HG03103 (cell line): ENCODE measurements around the gene JADE2.
A peak's percentile ranks its signal among the peaks of the same experiment; 100 is the strongest.

ENCODE experiments used
- ATAC-seq: cut with Tn5 transposase; IDR thresholded peaks from one replicate; pipeline ENCODE4 v1.9.1; 2021; ENCODE audit warnings: low read depth; ENCODE audit not compliant: unreplicated experiment

Gene JADE2

DNA sequence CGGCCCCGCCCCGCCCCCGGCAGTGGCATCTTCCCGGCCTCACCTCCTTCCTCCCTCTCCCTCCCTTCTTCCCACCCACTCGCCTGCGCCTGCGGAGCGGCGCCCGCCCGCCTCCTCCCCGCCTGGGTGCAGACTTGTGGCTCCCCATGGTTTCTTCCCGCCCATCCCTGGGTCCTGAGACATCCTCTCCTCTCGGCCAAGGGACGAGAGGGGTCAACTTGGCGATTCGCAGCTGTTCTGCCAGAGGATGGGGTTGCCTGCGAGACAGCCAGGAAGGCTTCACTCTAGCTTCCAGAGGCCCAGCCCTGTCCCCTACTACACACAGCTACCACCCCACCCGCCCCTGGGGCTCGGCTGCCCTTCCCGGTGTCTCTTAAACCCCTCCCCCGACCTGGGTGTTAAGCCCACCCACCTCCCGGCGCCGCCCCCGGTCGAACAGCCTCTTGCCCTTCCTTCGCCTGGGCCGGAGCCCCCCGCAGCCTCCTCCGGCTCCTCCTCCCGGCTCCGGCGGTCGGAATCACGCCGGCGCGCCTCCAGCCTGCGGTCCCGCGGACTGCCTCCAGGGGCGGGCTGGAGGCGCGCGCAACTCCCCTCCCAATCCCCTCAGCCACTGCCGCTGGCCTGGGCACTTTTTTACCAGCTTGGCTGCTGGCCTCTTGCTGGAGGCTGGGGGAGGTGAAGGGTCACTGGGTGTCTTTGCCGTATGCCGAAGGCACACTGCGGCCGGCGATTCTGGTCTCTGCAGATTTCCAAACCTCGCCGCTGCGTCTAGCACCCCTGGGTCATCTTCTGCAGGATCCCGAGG lies 1.9 kb downstream of the JADE2 start:
- ATAC-seq, result peak; percentile 43

DNA sequence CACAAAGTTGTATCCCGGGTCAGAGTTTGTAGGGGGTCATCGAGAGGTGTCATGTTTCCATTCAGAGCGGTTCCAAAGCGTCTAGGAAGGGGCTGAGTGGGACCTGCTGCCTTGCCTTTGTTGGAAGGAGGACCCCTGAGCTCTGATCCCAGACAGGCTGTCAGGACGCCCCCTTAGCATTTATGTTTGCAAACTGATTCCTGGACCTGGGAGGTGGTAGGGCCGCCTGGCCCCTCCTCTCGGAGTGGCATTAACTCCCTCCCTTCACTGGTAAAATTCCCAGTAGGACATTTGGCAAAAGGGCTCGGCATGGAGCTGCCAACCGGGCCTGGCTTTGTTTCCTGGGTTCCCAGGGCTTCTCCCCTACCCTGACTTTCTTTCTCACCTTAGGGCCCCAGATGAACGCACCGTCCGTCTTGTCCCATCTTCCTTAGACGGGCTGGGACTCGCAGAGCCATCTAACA lies 2.5 kb downstream of the JADE2 start:
- ATAC-seq, result no peak

DNA sequence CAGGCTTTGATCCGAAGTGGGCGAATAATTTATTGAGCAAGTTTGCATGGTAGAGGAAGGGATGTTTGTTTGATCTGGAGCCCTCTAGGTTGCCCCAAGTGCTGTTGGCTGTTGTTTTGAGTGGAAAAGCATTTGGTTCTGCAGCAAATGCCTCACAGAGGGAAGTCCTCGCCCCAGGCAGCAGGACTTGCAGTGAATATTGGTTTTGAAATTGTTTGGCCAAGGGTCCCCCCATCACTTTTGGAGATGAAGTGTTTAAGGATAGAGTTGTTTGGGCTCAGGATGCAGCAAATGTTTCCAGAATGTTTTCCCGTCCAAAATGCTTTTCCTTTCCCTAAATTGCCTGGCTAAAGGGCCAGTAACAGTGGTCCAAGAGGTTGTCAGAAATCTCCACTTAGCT lies 3.1 kb downstream of the JADE2 start:
- ATAC-seq, result no peak

DNA sequence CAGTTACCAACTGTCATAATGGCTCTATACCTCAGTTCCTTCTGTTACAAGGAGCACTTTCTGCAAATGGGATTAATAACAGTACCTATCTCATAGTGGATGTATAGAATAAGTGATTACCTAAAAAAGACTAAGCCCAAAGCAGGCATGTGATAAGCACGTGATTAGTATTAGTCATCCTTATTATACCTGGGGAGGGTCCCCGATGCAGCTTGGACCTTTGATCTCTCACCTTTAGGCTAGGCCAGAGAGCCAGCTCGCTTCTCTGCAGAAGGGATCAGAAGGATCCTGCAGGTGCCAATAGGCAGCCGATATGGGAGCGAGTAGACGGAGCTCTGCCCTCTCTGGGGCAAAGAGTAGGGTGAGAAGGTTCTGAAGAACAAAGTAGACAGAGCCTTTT lies 4.0 kb downstream of the JADE2 start:
- ATAC-seq, result no peak

DNA sequence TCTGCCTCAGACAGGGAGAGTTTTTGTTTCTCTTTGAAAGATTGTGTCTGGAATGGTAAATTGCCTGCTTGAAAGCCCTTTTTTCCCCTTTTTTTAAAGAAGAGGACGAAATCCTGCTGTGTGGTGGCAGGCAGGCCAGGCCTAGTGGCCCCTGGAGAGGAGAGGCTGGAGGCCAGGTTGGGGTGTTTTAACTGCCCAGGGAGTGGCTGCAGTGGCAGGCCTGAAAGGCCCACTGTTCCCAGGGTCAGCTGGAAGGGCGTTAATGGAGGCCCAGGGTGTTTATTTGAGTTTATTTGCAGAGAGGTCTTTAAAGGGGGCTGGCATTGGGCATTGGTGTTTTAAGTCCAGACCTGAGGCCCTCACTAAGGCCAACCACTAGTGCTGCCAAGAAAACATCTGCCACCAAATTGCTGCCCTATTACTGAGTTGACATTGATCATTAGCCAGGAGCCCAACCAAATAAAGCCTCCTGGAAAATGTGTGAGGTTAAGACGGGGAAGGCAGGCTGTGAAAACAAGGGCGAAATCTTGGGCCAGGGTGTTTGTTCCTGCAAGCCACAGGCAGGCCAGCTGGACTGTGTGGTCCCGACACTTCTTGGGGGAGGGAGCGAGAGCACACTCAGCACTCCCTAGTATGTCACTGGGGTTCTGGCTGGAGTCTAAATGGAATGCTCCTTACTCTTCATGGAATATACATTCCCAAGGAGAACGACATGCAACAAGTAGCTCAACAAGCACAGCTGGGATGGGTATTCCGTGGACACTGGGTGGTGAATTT lies 5.0 kb downstream of the JADE2 start:
- ATAC-seq, result no peak

DNA sequence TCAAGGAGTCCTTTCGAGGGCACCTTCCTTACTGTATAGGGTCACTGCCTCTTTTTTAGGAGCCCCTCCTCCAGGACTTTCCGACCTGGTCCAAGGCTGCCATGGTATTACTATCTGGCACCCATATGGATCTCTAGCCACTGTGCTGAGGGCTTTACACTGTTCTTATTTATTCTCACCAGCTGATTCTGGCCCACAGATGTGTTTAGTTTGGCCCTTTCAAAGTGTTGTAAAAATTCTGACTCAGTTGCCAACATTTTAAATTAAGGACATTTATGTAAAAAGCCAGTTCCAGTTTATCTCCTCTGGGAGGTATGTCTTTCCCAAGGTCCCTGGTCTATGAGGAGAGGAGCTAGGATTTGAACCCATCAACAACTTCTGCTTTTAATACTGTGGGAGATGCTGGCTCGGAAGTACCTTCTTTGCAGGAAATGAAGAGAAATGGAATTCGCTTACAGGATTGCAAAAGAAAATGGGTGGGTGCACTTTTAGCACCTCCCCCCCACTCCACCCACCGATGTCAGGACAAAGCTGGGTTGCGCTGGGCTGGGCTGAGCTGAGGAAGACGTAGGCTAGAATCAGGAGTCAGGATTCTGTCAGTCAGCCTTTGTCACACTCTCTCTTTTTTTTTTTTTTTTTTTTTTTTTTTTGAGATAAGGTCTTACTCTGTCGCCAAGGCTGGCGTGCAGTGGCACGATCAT lies 7.8 kb downstream of the JADE2 start:
- no peak for ATAC-seq

DNA sequence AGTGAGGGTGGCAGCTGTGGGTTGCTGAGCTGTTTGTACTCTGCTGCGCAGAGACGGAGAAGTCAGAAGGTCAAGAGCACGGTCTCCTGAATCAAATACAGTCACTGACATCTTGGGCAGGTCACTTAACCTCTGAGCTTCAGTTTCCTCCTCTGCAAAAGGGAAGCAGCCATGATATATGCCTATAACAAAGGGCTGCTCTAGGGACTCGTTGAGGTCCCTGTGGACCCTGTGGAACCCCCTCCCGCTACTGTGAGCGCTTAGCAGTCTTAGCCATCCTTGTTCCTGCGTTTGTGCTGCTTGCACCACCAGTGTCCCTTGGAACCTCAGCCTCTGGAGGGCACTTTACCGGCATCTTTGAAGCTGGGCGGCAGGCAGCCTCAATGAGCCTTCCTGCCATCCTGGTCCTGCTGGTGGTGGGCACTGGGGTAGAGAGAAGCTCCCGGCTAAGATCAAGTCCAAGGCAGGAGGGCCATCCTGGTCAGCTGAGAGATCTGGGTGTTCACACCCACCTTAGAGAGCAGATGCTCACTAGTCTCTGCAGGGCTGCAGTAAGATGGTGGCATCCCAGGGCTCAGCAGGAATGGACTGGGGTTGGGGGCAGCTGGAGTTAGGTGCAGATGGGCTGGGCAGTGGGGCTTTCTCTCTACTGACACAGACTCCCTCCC lies 8.7 kb downstream of the JADE2 start:
- ATAC-seq, result no peak

DNA sequence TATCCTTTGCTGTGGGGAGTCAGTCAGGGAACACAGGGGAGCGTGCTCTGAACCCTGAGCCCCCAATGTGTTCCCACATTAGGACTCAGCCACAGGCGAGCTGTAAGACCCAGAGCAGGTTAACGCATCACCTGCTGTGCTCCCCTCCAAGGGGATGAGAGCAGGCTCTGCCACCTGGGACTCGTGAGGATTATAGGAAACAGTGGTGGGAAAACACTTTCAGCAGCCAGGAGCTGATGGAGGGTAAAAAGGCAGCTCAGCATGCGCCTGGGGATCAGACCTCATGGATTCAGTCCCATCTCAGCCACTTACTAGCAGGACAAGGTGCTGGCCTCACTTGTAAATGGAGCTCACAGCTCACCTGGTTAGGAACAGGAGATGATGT lies 9.2 kb downstream of the JADE2 start:
- no peak for ATAC-seq

DNA sequence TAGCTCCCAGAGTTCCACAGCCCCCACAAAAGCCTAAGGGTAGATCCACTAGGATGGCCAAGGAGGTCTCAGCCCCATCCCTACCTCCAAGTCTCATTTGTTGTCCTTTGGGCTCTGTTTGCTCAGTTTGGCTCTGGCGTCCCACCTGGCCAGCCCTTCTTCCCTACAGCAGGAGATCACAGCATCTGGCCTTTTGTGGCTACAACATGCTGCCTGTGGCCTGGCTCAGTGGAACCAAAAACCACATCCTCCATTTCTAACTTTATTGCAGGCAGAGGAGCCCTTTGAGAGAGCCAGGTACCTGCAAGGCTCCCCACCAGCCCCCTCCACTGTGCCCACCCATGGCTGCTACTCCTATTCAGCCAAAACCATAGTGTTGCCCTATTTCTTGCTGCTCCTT lies 11.4 kb downstream of the JADE2 start:
- no peak for ATAC-seq

DNA sequence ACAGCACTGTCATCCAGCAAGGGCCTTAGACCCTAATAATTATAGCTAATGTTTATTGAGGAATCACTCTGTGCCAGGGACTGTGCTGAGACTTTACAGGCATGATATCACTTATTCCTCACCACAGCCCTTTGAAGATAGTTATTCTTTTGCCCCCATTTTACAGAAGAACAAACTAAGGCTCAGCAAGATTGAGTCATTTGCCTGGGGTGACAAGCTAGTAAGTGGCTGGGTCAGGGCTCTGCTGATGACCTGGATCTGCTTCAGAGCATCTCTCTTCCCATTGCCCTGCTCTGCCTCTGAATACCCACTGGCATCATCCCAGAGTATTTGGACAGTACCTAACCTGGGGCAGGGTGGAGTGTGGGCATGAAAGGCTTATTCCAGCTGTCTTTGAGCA lies 11.8 kb downstream of the JADE2 start:
- no peak for ATAC-seq

DNA sequence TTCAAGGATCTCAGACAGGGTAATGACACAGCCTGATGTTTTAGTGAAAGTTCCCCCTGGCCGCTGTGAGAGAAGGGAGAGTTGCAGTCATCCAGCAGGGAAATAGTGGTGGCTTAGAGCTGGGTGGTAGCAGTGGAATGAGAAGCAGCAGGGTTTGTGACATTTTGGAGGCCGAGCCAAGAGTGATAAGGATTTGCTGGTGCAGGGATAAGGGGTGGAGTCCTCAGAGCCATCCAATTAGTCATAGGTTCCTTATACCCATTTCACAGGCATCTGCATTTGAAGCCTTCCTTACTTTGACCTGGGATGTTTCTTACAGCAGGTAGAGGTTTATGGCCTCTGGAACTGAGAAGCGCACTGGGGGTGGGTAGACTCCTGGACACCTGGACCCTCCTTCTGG lies 12.8 kb downstream of the JADE2 start:
- ATAC-seq, result no peak

DNA sequence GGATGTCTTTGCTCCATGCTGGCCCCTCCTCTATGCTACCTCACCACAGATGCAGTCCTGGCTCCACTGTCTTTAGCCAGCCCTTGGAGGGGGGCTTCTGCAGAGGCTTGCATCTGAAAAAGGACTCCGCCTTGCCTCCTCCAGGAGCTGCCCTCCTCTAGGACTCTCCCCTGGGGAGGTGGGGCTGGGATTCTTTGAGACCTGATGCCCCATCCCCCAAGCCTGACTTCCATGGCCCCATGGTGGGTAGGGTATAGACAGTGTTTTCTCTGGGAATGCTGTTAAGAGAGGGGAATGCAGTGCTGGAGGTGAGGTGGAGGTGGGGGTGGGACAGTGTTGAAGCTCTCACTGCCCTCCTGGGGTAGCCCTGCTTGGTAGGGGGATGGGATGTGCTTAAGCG lies 14.3 kb downstream of the JADE2 start:
- no peak for ATAC-seq

DNA sequence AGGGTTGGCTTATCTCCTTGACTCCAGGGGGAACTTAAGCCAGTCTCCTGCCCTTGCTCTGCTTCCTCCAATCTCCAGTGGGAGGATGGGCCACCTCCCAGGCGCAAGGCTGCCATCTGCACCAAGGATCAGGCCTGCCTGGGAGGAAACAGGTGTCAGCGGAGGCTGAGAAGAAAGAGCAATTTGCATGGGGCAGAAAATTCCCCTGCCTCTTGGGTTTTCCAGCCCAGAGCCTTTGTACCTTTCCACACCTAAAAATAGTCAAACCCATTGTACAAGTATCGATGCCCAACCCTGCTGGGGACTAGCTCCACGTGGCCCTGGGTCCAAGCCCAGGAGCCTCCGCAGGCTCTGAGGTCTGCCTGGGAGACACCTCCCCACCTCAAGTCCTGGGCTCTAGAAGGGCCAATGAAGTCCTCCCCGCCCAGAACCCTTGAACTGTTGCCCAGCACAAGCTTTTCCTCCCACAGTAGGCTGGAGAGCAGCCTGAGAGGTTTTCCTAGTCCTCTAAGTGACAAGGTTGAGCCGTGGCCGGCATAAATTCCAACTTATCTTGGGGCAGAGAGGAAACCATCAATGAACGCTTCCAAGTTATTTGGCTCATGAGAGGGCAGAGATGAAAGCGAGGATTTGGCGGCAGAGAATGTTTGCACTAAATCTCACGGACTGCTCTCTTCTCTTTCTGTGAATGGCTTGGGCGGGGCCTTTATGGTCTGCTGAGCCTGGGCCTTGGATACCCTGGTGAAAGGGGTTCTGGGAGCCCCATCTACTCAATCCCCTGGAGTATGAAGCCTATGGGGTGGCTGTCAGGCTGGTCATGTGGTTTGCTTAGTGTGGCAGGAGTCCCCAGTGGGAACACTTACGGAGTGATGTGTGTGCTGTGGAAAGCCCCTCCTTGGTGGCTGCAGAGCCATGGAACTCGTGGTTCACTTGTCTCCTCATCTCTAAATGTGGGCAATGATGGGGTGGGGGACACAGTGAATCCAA lies 15.6 kb downstream of the JADE2 start:
- ATAC-seq, result no peak

DNA sequence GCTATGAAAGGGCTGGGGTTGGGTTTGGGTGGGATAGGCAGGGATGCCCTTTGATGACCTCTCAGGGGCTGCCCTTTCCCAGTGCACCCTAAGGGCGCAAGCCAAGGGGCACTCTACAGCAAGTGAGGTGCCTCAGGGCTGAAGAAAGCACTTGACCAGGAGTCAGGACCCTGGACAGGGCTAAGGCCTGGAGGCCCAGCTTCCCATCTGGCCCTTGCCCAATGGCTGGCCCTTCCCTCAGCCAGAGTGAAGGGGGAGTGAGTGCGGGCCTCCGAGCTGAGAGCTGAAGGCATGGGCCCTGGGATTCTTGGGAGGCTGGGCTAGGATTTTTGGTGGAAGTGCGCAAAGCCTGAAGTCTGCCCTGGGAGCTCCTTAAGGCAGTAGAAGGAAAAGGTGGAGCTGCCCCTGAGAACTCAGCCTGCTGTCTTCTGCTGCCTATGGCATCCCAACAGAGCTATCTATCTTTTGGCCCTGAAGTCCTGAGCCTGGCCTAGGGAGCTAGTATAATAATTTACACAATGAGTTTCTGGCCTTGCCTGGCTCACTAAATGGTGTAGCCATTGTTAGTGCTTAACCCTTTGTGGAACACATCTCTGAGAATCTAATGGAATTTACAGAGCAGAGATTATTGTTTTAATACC lies 16.4 kb downstream of the JADE2 start:
- no peak for ATAC-seq

DNA sequence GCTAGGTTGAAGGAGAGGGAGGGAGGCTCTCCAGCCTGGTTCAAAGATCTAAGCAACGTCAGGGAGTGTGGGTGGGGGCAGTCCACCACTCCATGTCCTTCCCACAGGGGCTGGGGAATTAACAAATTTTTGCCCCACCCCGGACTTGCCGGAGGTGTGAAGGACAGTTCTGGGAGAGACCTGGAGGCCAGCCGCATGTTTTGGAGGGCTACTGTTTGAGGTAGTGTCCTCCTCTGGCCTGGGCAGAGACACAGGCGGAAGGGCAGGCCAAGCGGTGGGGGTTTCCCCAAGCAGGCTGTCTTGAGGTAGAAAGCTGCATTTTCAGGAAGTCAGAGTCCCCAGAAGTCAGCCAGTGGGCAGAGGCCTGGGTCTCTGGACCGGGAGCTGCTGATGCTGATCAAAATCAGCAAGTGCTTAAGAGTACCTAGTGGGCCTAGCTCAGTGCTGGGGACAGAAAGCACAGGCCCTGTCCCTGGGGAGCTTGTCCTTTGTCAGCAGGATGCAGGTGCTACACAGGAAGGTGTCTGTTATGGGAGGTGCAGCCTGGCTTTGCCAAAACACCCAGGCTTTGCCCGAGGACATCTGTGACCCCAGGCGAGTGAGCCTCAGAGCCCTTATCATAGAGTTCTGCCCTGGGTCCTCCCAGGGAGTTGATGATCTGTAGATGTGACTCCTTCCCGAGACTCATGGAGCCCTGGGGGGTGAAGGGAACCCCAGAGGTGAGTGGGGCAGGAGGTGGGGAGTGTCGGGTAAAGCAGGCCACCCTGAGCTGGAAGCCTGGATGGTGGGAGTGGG lies 18.5 kb downstream of the JADE2 start:
- ATAC-seq, result peak; percentile 46

DNA sequence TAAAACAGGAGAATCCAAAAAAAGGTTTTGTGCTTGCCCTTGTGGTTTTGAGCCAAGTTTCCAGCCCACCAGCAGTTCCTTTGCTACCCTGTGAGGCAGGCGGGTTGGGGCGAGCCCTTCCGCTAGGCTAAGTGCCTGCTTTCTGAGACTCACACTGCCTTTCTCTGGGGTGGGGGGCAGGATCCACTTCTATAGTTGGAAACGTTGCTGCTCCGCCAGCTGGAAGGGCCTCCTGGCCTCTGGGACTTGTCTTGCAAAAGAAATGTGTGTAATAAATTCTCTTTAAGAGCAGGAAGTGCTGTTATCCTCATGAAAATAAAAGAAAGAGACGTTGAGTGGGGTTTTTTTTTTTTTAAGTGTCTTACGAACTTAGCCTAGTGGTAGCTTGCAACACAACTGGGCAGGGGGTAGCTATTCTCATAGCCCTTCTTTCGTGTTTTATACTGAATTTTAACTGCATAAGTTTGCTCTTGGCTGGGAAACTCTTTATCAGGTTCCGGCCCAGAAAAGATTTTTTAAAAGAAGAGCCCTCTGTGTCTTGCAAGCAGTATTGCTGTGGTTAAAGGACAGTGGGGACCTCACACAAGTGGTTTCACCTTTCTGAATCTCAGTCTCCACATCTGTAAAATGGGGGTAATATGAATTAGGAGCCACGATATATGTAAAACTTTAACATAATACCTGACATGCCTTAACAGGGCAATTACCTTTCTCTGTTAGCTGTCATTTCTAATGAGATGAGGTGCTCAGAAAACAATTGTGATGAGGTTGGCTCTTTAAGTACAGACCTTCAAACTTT lies 19.8 kb downstream of the JADE2 start:
- ATAC-seq, result no peak

DNA sequence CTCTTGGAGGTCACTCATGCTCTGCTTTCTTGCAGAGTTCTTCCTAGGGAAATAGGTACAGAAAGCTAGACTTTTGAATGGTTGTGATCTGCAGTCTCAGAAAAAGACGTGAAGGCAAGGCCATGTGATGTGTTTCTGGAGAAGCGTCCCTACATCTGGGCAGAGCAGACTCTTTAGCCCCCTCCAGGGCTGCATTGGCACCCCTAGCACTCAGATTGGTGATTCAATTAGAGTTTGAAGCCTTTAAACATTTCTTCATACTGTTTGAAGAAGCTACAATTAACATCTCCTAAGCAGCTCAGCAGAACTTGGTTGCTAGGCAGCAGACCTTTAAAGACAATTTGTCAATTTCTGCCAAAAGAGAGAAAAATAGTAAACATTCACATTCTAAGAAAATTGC lies 21.6 kb downstream of the JADE2 start:
- no peak for ATAC-seq

DNA sequence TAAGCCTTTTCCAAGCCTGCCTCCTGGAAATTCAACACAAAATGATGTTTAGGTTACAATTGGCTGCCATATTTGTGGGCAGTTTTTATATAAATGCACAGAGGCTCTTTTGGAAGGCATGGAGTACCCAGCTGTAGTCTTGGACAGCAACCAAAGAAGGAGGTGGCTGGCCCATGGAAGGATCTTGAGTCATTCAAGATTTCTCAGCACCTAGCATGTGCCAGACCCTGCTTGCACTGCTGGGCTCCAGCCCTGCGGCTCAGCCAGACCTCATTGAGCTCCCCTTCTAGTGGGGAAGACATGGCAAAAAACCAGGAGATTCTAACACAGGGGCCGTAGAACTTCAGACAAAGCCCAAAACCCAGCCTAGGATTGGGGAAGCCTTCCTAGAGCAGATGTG lies 22.1 kb downstream of the JADE2 start:
- ATAC-seq, result no peak
